Spleen (tissue), 11 donors: ENCODE results near the gene PHAX. TPM values are rescaled to one million over a fixed set of nuclear protein-coding genes. Genes with fewer than 3 reads are reported as not detected.

Experiments used
- DNase-seq: peaks from one replicate; pipeline ENCODE4 v3.0.0-alpha.2; 2020
- H3K27ac ChIP-seq, 8 donors: fragments of 200-600 bp; sonication (generic) in 7 of 8; 1 replicate in 4 of 8; 2 replicates in 4 of 8; pipeline versions ENCODE4 v1.5.0 to v1.8.0; 2016 to 2021; ENCODE audit warnings: inconsistent platforms in 4 of 8, mild to moderate bottlenecking in 4 of 8, moderate library complexity in 1 of 8
- H3K27me3 ChIP-seq, 7 donors: fragments of 200-600 bp; sonication (generic) in 6 of 7; replicated peaks in 1 of 7; 1 replicate in 4 of 7; 2 replicates in 3 of 7; pipeline versions ENCODE4 v1.5.0 to v1.8.0; 2016 to 2021; ENCODE audit warnings: inconsistent platforms in 3 of 7, mild to moderate bottlenecking in 1 of 7
- H3K36me3 ChIP-seq, 6 donors: fragments of 200-600 bp; sonication (generic) in 5 of 6; 1 replicate in 4 of 6; 2 replicates in 2 of 6; pipeline versions ENCODE4 v1.5.0 to v1.8.0; 2016 to 2021; ENCODE audit warnings: inconsistent platforms in 2 of 6
- H3K4me1 ChIP-seq, 6 donors: fragments of 200-600 bp; sonication (generic) in 5 of 6; 1 replicate in 3 of 6; 2 replicates in 3 of 6; pipeline versions ENCODE4 v1.5.0 to v1.8.0; 2016 to 2021; ENCODE audit warnings: inconsistent platforms in 3 of 6
- H3K4me3 ChIP-seq, 8 donors: fragments of 200-600 bp; sonication (generic) in 7 of 8; 1 replicate in 4 of 8; 2 replicates in 4 of 8; pipeline versions ENCODE4 v1.5.0 to v1.8.0; 2016 to 2021; ENCODE audit warnings: inconsistent platforms in 4 of 8, mild to moderate bottlenecking in 4 of 8, moderate library complexity in 2 of 8
- H3K9me3 ChIP-seq, 8 donors: fragments of 200-600 bp; sonication (generic) in 7 of 8; 1 replicate in 4 of 8; 2 replicates in 4 of 8; pipeline versions ENCODE4 v1.5.0 to v1.8.0; 2016 to 2021; ENCODE audit warnings: inconsistent platforms in 4 of 8
- CTCF ChIP-seq, 11 experiments: fragments of 200-600 bp in 7 of 11; fragments of 450-650 bp in 4 of 11; sonication (generic) in 4 of 11; IDR thresholded peaks in 8 of 11; conservative IDR thresholded peaks in 3 of 11; 1 replicate in 7 of 11; 2 replicates in 4 of 11; pipeline versions ENCODE4 v1.4.0 to v1.8.0; 2016 to 2021; ENCODE audit warnings: antibody characterized with exemption in 11 of 11, inconsistent platforms in 4 of 11, mild to moderate bottlenecking in 1 of 11
- POLR2A ChIP-seq, 3 donors: fragments of 450-650 bp; IDR thresholded peaks; one replicate each; pipeline ENCODE4 v1.5.1; 2017; ENCODE audit warnings: antibody characterized with exemption in 3 of 3, mild to moderate bottlenecking in 1 of 3
- POLR2AphosphoS5 ChIP-seq, 3 donors: sonication (generic); formaldehyde crosslinking; IDR thresholded peaks; one replicate each; pipeline ENCODE4 v1.5.1; 2017; ENCODE audit warnings: antibody characterized with exemption in 3 of 3
- WGBS, 5 donors: extraction: QIAGEN DNeasy Blood & Tissue Kit in 3 of 5; methylation state at CpG; one replicate each; pipeline versions ENCODE4 v1.1.5 to v1.1.7; 2013 to 2018; 5-methylcytosine and 5-hydroxymethylcytosine counted together
- intact Hi-C: fragments of 100-400 bp; cut with DNase I; formaldehyde crosslinking; loops from one replicate; pipeline ENCODE4 v1.15.0; 2023; ENCODE audit warnings: low total_unique reads
- polyA plus RNA-seq, 3 donors: library from polyadenylated mRNA; stranded (reverse); fragments of 200-250 nt; gene quantifications; one replicate each; pipeline ENCODE4 v1.2.1, GENCODE V29; 2013
- total RNA-seq, 7 donors: library from RNA; depleted of rRNA in 3 of 7; stranded (reverse); fragments of >200 nt in 3 of 7; fragmentation: NEBNext Ultra II Directional in 4 of 7; extraction: Animal tissue kit (Norgen Biotek cat#: 25700) in 4 of 7; gene quantifications; one replicate each; pipeline versions ENCODE4 v1.1.0 to v1.2.1, GENCODE V29; 2016 to 2021
- donor health status: healthy with polysubstance abuse.
- donor health status: DM: no; HTN: no; CAD: no; lungs with moderate emphysema.
- donor health status: DM: no; HTN: no; CAD: no.
- donor health status: Bipolar disorder and iron deficiency.
- donor health status: healthy.
- donor health status: DM: no; HTN: no; CAD: no.
- donor health status: DM: yes; HTN: yes; CAD: no.

The PHAX gene
- total and polyA plus RNA-seq, 10 donors, result 9.8 to 44.5 (median 25.8) TPM

GRCh38 chr5:126589536-126590297, 11.0 kb upstream of the PHAX start:
- Histone ChIP-seq H3K4me3 (no peak overlapping the region), H3K27ac (no peak overlapping the region), H3K27me3 (peaks cover 0 to 15% (median 0%) of the 10 kb centered on the region in 7 donors), H3K9me3 (no peaks in the 10 kb centered on the region), H3K36me3 (peaks cover 0 to 9% (median 0%) of the 10 kb centered on the region in 6 donors), H3K4me1 (peaks cover 0 to 18% (median 11%) of the 10 kb centered on the region in 6 donors)
- no peak for DNase-seq
- TF ChIP-seq CTCF (IDR thresholded peaks at IDR 0.05 in 8 of 11, conservative IDR thresholded peaks at IDR 0.05 in 3 of 11) (no peak), POLR2AphosphoS5 (IDR thresholded peaks at IDR 0.05) (no peak), POLR2A (IDR thresholded peaks at IDR 0.05) (no peak)
- intact Hi-C loops, result no loop called here
- 89 to 97% (median 94%) methylated on average over 20 to 28 of the region's 28 CpGs for WGBS, 5 donors

- H3K9me3 ChIP-seq, result no peaks in the 10 kb centered on the region
- no peak for TF ChIP-seq POLR2A (IDR thresholded peaks at IDR 0.05)
- no peak for TF ChIP-seq CTCF (IDR thresholded peaks at IDR 0.05 in 8 of 11, conservative IDR thresholded peaks at IDR 0.05 in 3 of 11)
- no peak for TF ChIP-seq POLR2AphosphoS5 (IDR thresholded peaks at IDR 0.05)
- WGBS, 5 donors, result 85 to 100% (median 93%) methylated on average over 1 of the region's 1 CpG
- H3K36me3 ChIP-seq, result peaks cover 0 to 4% (median 0%) of the 10 kb centered on the region in 6 donors
- peaks cover 0 to 23% (median 0%) of the 10 kb centered on the region in 7 donors for H3K27me3 ChIP-seq
- peaks cover 0 to 25% (median 18%) of the 10 kb centered on the region in 6 donors for H3K4me1 ChIP-seq
- H3K4me3 ChIP-seq, result no peak overlapping the region
- no peak for DNase-seq
- H3K27ac ChIP-seq, result no peak overlapping the region
- intact Hi-C loops, result no loop called here
These were observed 9.2 kb upstream of the PHAX start for GRCh38 chr5:126591549-126591948.

GRCh38 chr5:126594748-126595485, 5.8 kb upstream of the PHAX start, which contains the start of gene ALDH7A1:
Gene ALDH7A1 (minus strand): TSS chr5:126595219. CDS start chr5:126595198, 21 bp downstream.
- peak within 1 kb of the TSS; percentile 44 to 76 (median 58) for H3K4me3 ChIP-seq
- H3K9me3 ChIP-seq, result no peaks in the 10 kb centered on the region
- TF ChIP-seq CTCF (IDR thresholded peaks at IDR 0.05 in 8 of 11, conservative IDR thresholded peaks at IDR 0.05 in 3 of 11), result peak in 6 of 11 experiments; percentile 6 to 50 (median 35)
- TF ChIP-seq POLR2AphosphoS5 (IDR thresholded peaks at IDR 0.05), result peak; percentile 45 to 86 (median 72)
- TF ChIP-seq POLR2A (IDR thresholded peaks at IDR 0.05), result peak in 1 of 3 donors; percentile 34
- peaks cover 0 to under 1% (median 0%) of the 10 kb centered on the region in 6 donors for H3K36me3 ChIP-seq
- peaks cover 0 to 25% (median 18%) of the 10 kb centered on the region in 6 donors for H3K4me1 ChIP-seq
- 0 to 1% (median 1%) methylated on average over 24 to 44 of the region's 44 CpGs for WGBS, 5 donors
- peaks cover 0 to 23% (median 0%) of the 10 kb centered on the region in 7 donors for H3K27me3 ChIP-seq
- peak within 1 kb of the TSS in 6 of 8 donors; percentile 26 to 80 (median 72) for H3K27ac ChIP-seq
- intact Hi-C loops, result no loop called here
- DNase-seq, result peak; percentile 87
